Measurements from ENCODE around the gene CCDC149.

CCDC149 gene

GRCh38 chr4:24768006-24768405 is 144.8 kb downstream of the CCDC149 start:
- Histone ChIP-seq H3K9ac (ENCODE audit: insufficient read length) (no peak overlapping the region), H3K36me3 (ENCODE audit: insufficient read depth, low read length) (no peaks in the 10 kb centered on the region), H3K4me3 (no peak overlapping the region), H3K9me3 (ENCODE audit: low read depth, low read length) (no peaks in the 10 kb centered on the region), H3K27ac (no peak overlapping the region)
- DNase-seq (ENCODE audit: low read depth, low spot score): no peak
- TF ChIP-seq POLR2AphosphoS5 (IDR thresholded peaks at IDR 0.05; ENCODE audit: borderline replicate concordance, low read depth, low read length) (no peak), EZH2 (IDR thresholded peaks at IDR 0.05) (no peak), FOXP2 (optimal IDR thresholded peaks at IDR 0.05; ENCODE audit: control extremely low read depth, extremely low read length, insufficient read depth) (no peak)

- no peak overlapping the region for H3K9ac ChIP-seq (ENCODE audit: insufficient read length)
- TF ChIP-seq POLR2AphosphoS5 (IDR thresholded peaks at IDR 0.05; ENCODE audit: borderline replicate concordance, low read depth, low read length) (no peak), FOXP2 (optimal IDR thresholded peaks at IDR 0.05; ENCODE audit: control extremely low read depth, extremely low read length, insufficient read depth) (no peak), EZH2 (IDR thresholded peaks at IDR 0.05) (no peak)
- H3K4me3 ChIP-seq: no peak overlapping the region
- no peaks in the 10 kb centered on the region for H3K36me3 ChIP-seq (ENCODE audit: insufficient read depth, low read length)
- DNase-seq (ENCODE audit: low read depth, low spot score): no peak
- no peaks in the 10 kb centered on the region for H3K9me3 ChIP-seq (ENCODE audit: low read depth, low read length)
- no peak overlapping the region for H3K27ac ChIP-seq
Measured at GRCh38 chr4:24765376-24765988, 147.4 kb downstream of the CCDC149 start.

DNA sequence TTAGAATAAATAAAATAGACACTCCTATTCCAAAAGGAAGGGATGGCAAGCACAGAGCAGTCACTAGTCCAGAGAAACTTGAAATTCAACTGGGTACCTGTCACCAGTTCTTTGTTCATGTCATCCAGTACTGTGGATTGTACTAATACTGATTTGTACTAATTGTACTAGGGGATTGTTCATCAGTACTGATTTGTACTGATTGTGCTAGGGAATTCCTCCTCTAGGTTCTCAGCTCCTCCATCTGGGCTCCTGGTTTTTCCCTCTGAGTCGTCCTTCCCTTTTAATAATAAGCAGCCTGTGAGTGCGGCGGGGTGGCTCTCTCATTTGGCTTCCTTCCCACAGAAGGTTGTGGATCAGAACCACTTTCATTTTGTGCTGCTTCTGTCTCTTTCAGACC is 148.5 kb downstream of the CCDC149 start:
- Histone ChIP-seq H3K4me3 (no peak overlapping the region), H3K27ac (no peak overlapping the region), H3K9me3 (ENCODE audit: low read depth, low read length) (no peaks in the 10 kb centered on the region), H3K9ac (ENCODE audit: insufficient read length) (no peak overlapping the region), H3K36me3 (ENCODE audit: insufficient read depth, low read length) (no peaks in the 10 kb centered on the region)
- no peak for TF ChIP-seq EZH2 (IDR thresholded peaks at IDR 0.05)
- no peak for TF ChIP-seq POLR2AphosphoS5 (IDR thresholded peaks at IDR 0.05; ENCODE audit: borderline replicate concordance, low read depth, low read length)
- no peak for TF ChIP-seq FOXP2 (optimal IDR thresholded peaks at IDR 0.05; ENCODE audit: control extremely low read depth, extremely low read length, insufficient read depth)
- no peak for DNase-seq (ENCODE audit: low read depth, low spot score)

DNA sequence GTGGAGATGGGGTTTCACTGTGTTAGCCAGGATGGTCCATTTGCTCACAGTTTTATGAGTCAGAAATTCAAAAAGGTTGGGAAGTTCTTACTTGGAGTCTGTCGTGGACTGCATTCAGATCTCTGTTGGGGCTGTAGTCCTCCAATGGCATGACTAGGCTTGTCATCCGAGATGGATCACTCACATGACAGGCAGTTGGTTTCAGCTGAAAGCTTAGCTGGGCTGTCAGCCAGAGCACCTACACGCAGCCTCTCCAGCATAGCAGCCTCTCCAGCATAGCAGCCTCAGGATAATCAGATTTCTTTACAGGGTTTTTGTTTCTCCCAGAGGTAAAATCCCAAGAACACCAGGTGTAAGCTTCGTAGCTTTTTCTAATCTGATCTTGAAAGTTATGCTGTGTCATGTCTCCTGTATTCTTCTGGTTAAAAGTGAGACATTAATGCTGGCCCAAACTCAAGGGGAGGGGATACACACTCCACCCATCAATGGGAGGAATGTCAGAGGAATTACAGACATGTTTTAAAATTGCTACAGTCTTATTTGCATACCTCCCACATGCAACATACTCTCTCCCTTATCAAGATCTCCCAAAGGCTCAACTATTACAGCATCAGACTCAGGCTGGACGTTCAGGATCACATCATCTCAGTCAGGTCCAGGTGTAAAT is 149.1 kb downstream of the CCDC149 start:
- no peak for TF ChIP-seq EZH2 (IDR thresholded peaks at IDR 0.05)
- TF ChIP-seq FOXP2 (optimal IDR thresholded peaks at IDR 0.05; ENCODE audit: control extremely low read depth, extremely low read length, insufficient read depth): no peak
- no peak for TF ChIP-seq POLR2AphosphoS5 (IDR thresholded peaks at IDR 0.05; ENCODE audit: borderline replicate concordance, low read depth, low read length)
- H3K4me3 ChIP-seq: no peak overlapping the region
- H3K9me3 ChIP-seq (ENCODE audit: low read depth, low read length): no peaks in the 10 kb centered on the region
- no peak for DNase-seq (ENCODE audit: low read depth, low spot score)
- no peak overlapping the region for H3K27ac ChIP-seq
- H3K9ac ChIP-seq (ENCODE audit: insufficient read length): no peak overlapping the region
- no peaks in the 10 kb centered on the region for H3K36me3 ChIP-seq (ENCODE audit: insufficient read depth, low read length)

Data from SK-N-MC (cell line).